ENCODE data around the gene ARL2BP. TPM values are rescaled to one million over a fixed set of nuclear protein-coding genes. Genes with fewer than 3 reads are reported as not detected.
A peak's percentile ranks its signal among the peaks of the same experiment; 100 is the strongest.

Gene ARL2BP
- total and polyA plus RNA-seq, 9 of the 15 experiments (the other 6 are each of a cell fraction or from before 2014, with no cell fraction given), result 16.7 to 41.8 (median 27.2) TPM

DNA sequence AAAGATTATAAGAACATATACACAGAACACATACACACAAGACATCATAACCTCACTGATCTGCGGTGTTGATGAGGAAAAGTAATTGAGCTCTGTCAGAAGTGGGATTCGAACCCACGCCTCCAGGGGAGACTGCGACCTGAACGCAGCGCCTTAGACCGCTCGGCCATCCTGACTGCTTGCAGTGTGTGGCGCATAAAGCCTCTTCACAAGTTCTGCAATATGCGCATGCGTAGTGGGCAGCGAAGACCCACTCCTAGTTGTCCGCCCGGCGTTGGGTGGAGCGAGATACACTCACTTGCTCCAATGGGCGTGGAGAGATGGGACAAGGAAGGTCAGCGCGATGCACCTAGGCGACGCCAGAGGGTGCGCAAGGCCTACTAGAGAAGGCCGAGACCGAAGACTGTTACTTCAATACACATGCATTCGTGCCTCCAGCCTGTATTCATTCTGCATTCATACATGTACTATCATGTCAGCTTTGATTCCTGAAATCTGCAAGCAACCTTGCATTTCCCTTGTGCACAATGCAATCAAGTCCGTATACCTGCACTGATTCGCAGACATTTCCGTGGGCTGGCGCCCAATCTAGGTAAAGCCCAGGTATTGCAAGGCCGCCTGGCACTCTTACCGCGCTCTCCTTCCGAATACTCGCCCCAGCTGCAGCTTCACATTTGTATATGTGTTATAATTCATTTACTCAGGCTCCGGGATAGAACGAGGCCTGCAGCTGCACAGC, 55.5 kb downstream of the ARL2BP start (continued):
- no peak for TF ChIP-seq NUFIP1 (IDR thresholded peaks at IDR 0.05; ENCODE audit: partially characterized antibody)
- TF ChIP-seq KDM1A (IDR thresholded peaks at IDR 0.05), result peak in 1 of 2 experiments; percentile 7; a peak in 1 of 4 replicates
- TF ChIP-seq ARHGAP35 (IDR thresholded peaks at IDR 0.05; ENCODE audit: partially characterized antibody), result peak; percentile 11
- TF ChIP-seq ETV1 (tag; conservative IDR thresholded peaks at IDR 0.05; ENCODE audit: low read depth), result peak; percentile 39; the same call in 1 of the 2 replicates
- TF ChIP-seq ZNF134 (CRISPR knock-in tag; conservative IDR thresholded peaks at IDR 0.05), result peak; percentile 48; the same call in 1 of the 2 replicates
- 0 out of 2 replicates have a peak, but pooled peaks have one; percentile 33 for TF ChIP-seq SIN3B (IDR thresholded peaks at IDR 0.05; ENCODE audit: low read depth)
- TF ChIP-seq, protein P1, sequence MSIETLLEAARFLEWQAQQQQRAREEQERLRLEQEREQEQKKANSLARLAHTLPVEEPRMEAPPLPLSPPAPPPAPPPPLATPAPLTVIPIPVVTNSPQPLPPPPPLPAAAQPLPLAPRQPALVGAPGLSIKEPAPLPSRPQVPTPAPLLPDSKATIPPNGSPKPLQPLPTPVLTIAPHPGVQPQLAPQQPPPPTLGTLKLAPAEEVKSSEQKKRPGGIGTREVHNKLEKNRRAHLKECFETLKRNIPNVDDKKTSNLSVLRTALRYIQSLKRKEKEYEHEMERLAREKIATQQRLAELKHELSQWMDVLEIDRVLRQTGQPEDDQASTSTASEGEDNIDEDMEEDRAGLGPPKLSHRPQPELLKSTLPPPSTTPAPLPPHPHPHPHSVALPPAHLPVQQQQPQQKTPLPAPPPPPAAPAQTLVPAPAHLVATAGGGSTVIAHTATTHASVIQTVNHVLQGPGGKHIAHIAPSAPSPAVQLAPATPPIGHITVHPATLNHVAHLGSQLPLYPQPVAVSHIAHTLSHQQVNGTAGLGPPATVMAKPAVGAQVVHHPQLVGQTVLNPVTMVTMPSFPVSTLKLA (conservative IDR thresholded peaks at IDR 0.05), result peak; percentile 28 to 61; a peak in 3 of 4 replicates
- no peak for TF ChIP-seq HOXB6 (CRISPR knock-in tag; IDR thresholded peaks at IDR 0.05; ENCODE audit: borderline replicate concordance)
- no peak for TF ChIP-seq DIDO1 (tag; IDR thresholded peaks at IDR 0.05; ENCODE audit: low read depth)
- no peak for TF ChIP-seq FOXK1 (CRISPR knock-in tag; IDR thresholded peaks at IDR 0.05; ENCODE audit: borderline replicate concordance)
- TF ChIP-seq, protein P2, sequence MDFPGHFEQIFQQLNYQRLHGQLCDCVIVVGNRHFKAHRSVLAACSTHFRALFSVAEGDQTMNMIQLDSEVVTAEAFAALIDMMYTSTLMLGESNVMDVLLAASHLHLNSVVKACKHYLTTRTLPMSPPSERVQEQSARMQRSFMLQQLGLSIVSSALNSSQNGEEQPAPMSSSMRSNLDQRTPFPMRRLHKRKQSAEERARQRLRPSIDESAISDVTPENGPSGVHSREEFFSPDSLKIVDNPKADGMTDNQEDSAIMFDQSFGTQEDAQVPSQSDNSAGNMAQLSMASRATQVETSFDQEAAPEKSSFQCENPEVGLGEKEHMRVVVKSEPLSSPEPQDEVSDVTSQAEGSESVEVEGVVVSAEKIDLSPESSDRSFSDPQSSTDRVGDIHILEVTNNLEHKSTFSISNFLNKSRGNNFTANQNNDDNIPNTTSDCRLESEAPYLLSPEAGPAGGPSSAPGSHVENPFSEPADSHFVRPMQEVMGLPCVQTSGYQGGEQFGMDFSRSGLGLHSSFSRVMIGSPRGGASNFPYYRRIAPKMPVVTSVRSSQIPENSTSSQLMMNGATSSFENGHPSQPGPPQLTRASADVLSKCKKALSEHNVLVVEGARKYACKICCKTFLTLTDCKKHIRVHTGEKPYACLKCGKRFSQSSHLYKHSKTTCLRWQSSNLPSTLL (IDR thresholded peaks at IDR 0.05), result peak; percentile 82; the same call in 1 of the 2 replicates
- peak in 1 of 2 experiments; percentile 99; a peak in 2 of 4 replicates for TF ChIP-seq TBL1XR1 (IDR thresholded peaks at IDR 0.05; ENCODE audit: low read length in 2 of 2)
- no peak for TF ChIP-seq SMARCA4 (IDR thresholded peaks at IDR 0.05)
- TF ChIP-seq CBFB (CRISPR knock-in tag; IDR thresholded peaks at IDR 0.05), result 0 out of 2 replicates have a peak, but pooled peaks have one; percentile 24
- peak; percentile 50; the same call in 1 of the 2 replicates for TF ChIP-seq STAG1 (CRISPR knock-in tag; IDR thresholded peaks at IDR 0.05; ENCODE audit: borderline replicate concordance)
- TF ChIP-seq, protein P3, sequence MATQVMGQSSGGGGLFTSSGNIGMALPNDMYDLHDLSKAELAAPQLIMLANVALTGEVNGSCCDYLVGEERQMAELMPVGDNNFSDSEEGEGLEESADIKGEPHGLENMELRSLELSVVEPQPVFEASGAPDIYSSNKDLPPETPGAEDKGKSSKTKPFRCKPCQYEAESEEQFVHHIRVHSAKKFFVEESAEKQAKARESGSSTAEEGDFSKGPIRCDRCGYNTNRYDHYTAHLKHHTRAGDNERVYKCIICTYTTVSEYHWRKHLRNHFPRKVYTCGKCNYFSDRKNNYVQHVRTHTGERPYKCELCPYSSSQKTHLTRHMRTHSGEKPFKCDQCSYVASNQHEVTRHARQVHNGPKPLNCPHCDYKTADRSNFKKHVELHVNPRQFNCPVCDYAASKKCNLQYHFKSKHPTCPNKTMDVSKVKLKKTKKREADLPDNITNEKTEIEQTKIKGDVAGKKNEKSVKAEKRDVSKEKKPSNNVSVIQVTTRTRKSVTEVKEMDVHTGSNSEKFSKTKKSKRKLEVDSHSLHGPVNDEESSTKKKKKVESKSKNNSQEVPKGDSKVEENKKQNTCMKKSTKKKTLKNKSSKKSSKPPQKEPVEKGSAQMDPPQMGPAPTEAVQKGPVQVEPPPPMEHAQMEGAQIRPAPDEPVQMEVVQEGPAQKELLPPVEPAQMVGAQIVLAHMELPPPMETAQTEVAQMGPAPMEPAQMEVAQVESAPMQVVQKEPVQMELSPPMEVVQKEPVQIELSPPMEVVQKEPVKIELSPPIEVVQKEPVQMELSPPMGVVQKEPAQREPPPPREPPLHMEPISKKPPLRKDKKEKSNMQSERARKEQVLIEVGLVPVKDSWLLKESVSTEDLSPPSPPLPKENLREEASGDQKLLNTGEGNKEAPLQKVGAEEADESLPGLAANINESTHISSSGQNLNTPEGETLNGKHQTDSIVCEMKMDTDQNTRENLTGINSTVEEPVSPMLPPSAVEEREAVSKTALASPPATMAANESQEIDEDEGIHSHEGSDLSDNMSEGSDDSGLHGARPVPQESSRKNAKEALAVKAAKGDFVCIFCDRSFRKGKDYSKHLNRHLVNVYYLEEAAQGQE (IDR thresholded peaks at IDR 0.05; ENCODE audit: borderline replicate concordance), result peak; percentile 96
- TF ChIP-seq, protein P3 (CRISPR knock-in tag; IDR thresholded peaks at IDR 0.05; ENCODE audit: low read depth), result no peak

All from K562 (cell line).